ENCODE results near the gene MBD3L4. TPM values are rescaled to one million over a fixed set of nuclear protein-coding genes. Genes with fewer than 3 reads are reported as not detected.

The MBD3L4 gene
- total RNA-seq, 1 donor from 2014 or later: not detected

DNA sequence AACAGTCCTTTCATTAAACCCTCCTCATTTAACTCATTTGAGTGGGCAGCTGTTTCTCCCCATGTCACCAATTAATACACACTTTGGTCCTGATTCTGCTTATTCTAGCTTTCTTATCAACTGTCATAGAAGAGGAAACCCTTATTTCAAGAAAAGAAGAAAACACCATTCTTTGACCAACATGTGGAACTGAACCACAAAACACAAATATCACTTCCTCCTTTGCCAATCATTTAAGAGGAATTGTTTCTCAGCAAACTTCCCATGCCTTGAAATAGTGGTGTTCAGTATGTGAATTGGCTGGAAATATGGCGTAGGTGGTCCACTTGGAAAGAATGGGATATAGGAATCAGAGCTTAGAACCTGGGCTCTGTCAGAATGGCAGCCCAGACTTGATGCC is 39.2 kb downstream of the MBD3L4 start:
- ChIA-PET POLR2A (no interaction called here), CTCF (no interaction called here)
- Mint-ChIP-seq H3K9me3 (no peaks in the 10 kb centered on the region), H3K27me3 (peaks cover 18% of the 10 kb centered on the region), H3K4me1 (peaks cover 4% of the 10 kb centered on the region), H3K36me3 (ENCODE audit: low read depth) (no peaks in the 10 kb centered on the region), H3K4me3 (no peak overlapping the region), H3K27ac (no peak overlapping the region)
- TF ChIP-seq, protein P1, sequence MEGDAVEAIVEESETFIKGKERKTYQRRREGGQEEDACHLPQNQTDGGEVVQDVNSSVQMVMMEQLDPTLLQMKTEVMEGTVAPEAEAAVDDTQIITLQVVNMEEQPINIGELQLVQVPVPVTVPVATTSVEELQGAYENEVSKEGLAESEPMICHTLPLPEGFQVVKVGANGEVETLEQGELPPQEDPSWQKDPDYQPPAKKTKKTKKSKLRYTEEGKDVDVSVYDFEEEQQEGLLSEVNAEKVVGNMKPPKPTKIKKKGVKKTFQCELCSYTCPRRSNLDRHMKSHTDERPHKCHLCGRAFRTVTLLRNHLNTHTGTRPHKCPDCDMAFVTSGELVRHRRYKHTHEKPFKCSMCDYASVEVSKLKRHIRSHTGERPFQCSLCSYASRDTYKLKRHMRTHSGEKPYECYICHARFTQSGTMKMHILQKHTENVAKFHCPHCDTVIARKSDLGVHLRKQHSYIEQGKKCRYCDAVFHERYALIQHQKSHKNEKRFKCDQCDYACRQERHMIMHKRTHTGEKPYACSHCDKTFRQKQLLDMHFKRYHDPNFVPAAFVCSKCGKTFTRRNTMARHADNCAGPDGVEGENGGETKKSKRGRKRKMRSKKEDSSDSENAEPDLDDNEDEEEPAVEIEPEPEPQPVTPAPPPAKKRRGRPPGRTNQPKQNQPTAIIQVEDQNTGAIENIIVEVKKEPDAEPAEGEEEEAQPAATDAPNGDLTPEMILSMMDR (IDR thresholded peaks at IDR 0.05): no peak
- DNase-seq: no peak
- intact Hi-C loops (cut with micrococcal nuclease): no loop called here
- ATAC-seq (ENCODE audit: low read depth): no peak

DNA sequence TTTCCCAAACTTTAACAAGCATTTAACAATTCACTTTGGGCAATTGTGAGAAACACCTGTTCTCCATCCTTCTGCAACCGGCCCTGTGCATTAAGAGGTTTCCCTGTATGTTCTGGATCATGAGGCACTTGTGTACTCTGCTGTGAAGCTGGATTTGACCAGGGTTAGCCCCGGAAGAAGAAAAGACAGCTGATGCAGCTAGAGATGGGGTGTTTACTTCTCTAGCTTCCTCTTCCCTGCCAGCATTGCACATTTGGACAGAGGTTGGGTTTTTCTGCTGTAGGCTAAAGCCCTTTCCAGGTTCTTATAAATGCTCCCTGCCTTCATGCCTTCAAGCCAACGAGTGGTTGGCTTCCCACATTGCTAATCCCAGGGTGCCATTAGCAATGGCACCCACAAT is 39.6 kb downstream of the MBD3L4 start:
- Mint-ChIP-seq H3K4me1 (peaks cover 4% of the 10 kb centered on the region), H3K4me3 (no peak overlapping the region), H3K9me3 (peaks cover 2% of the 10 kb centered on the region), H3K27ac (no peak overlapping the region), H3K36me3 (ENCODE audit: low read depth) (no peaks in the 10 kb centered on the region), H3K27me3 (peaks cover 18% of the 10 kb centered on the region)
- intact Hi-C loops (cut with micrococcal nuclease): no loop called here
- CTCF ChIA-PET: no interaction called here
- DNase-seq: no peak
- ATAC-seq (ENCODE audit: low read depth): no peak
- TF ChIP-seq, protein P1 (IDR thresholded peaks at IDR 0.05): no peak
- POLR2A ChIA-PET: no interaction called here

DNA sequence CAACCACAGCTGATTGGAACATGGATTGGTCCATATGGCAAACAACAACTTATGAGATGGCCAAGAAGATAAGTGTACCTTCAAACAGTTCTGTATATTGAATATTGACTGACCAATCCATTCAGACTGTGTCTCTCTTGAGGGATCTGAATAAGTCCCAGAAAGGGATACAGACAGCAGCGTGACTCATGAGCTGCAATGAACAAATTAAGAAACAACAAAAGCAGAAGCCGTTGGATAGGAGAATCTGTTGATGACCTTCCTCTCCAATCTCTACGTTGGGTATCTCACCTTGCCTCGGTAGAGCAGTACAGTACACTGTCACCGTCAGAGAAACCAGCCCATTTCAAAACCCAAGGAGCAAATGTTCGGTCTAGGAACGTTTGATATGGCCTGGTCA is 40.0 kb downstream of the MBD3L4 start:
- Mint-ChIP-seq H3K27ac (no peak overlapping the region), H3K4me1 (peaks cover 4% of the 10 kb centered on the region), H3K36me3 (ENCODE audit: low read depth) (no peaks in the 10 kb centered on the region), H3K9me3 (peaks cover 2% of the 10 kb centered on the region), H3K27me3 (peaks cover 18% of the 10 kb centered on the region), H3K4me3 (no peak overlapping the region)
- POLR2A ChIA-PET: no interaction called here
- intact Hi-C loops (cut with micrococcal nuclease): no loop called here
- DNase-seq (no peak), ATAC-seq (ENCODE audit: low read depth) (no peak)
- TF ChIP-seq, protein P1 (IDR thresholded peaks at IDR 0.05): no peak
- CTCF ChIA-PET: no interaction called here

DNA sequence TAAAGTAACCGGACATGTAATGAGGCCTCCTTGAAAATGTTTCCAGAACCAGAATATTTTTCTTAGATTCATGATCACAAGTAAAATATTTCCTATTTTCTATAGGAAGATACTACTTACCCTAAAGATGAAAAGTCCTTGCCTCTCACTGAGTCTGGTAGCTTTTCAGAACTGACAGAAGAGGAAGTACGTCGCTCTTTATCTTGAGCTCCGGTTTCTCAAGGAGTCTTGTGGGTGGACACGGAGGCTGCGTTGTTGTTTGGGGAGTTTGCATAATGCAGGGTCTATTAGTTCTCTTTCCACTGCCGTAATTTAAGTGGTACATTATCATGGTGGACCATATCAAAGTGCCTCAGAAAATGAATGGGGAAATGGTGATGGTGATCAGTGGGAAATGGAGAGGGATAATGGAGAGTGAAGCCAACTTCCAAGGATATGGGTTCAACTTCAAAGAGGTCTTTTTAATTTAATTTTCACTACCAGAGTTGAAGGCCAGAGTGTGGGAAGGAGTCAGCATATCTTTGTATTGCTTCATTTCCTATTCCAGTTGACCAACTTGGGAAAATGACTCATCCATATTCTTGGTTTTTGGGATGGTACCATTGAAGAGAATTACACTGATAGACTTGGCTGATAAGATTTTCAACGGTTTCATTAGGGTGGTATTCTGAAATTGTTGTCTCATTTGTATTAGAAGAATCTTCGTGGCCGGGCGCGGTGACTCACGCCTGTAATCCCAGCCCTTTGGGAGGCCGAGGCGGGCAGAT is 42.1 kb downstream of the MBD3L4 start:
- POLR2A ChIA-PET: interaction anchor here (0.7 kb wide), 1 partner anchor 30 kb away, joined by 7 read pairs; no protein-coding TSS in a partner anchor
- peaks cover 2% of the 10 kb centered on the region for H3K9me3 Mint-ChIP-seq
- CTCF ChIA-PET: no interaction called here

DNA sequence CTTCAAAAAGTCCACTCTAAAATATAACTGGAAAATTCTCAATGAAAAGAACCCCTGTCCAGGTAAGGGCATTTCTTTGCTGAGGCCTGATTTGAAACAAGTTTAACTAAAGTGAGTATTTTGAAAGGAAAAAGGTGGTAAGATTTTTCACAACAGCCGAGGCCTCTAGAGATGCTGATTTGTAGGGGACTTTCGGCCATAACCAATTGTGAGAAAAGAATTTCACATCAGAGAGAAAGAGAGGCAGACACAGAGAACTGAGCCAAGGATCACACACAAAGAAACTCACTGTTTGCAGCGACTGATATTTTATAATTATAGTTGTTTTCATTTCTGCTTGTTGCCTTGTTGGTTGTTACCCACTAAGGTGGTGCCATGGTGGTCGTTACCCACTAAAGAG is 43.2 kb downstream of the MBD3L4 start:
- TF ChIP-seq, protein P1 (IDR thresholded peaks at IDR 0.05): no peak
- peaks cover 2% of the 10 kb centered on the region for H3K9me3 Mint-ChIP-seq
- no peak overlapping the region for H3K27ac Mint-ChIP-seq
- H3K36me3 Mint-ChIP-seq (ENCODE audit: low read depth): no peaks in the 10 kb centered on the region
- CTCF ChIA-PET: no interaction called here
- H3K27me3 Mint-ChIP-seq: peaks cover 14% of the 10 kb centered on the region
- POLR2A ChIA-PET: no interaction called here
- intact Hi-C loops (cut with micrococcal nuclease): no loop called here
- peaks cover 4% of the 10 kb centered on the region for H3K4me1 Mint-ChIP-seq
- no peak for ATAC-seq (ENCODE audit: low read depth)
- DNase-seq: no peak
- no peak overlapping the region for H3K4me3 Mint-ChIP-seq

More for the DNA sequence above, 42.1 kb downstream of the MBD3L4 start:
- Mint-ChIP-seq H3K27me3 (peaks cover 18% of the 10 kb centered on the region), H3K4me1 (peaks cover 4% of the 10 kb centered on the region), H3K27ac (no peak overlapping the region), H3K4me3 (no peak overlapping the region), H3K36me3 (ENCODE audit: low read depth) (no peaks in the 10 kb centered on the region)
- DNase-seq (no peak), ATAC-seq (ENCODE audit: low read depth) (no peak)
- intact Hi-C loops (cut with micrococcal nuclease): no loop called here
- TF ChIP-seq, protein P1 (IDR thresholded peaks at IDR 0.05): no peak

All from activated B cell treated with CpG ODN at 0.5 μM for 24 hours (primary cell).